B cell (primary cell): ENCODE data around the gene CRK. TPM values are rescaled to one million over a fixed set of nuclear protein-coding genes. Genes with fewer than 3 reads are reported as not detected.
"Not testable (repeated sequence)": the region's sequence is repeated elsewhere in the genome, so short reads cannot be mapped to it uniquely, and the experiment has no call there.

Source experiments
- ATAC-seq: fragments of 200-7000 bp; cut with Tn5 transposase; one replicate; pipeline ENCODE4 v1.10.0; 2021; ENCODE audit warnings: low read depth, mild to moderate bottlenecking, moderate number of reproducible peaks, moderate library complexity
- CTCF ChIA-PET: fragments of 350-600 bp; sonication (Branson Sonifier 250); formaldehyde crosslinking; loops from one replicate; lab custom pipeline; 2021; ENCODE audit warnings: antibody characterized with exemption, inconsistent platforms; lab: Charles Lee
- POLR2A ChIA-PET: fragments of 350-600 bp; sonication (Branson Sonifier 250); formaldehyde crosslinking; loops from one replicate; lab custom pipeline; 2021; ENCODE audit warnings: antibody characterized with exemption; lab: Charles Lee
- DNase-seq: peaks from one replicate; pipeline ENCODE4 v3.0.0; 2013
- H2AFZ ChIP-seq: 2 replicates; pipeline ENCODE4 v1.6.1; 2012; ENCODE audit warnings: mild to moderate bottlenecking, low read depth, low read length; ENCODE audit not compliant: insufficient read depth, poor library complexity, severe bottlenecking
- H3K27ac ChIP-seq, 2 donors: 1 replicate in 1 of 2; 2 replicates in 1 of 2; pipeline ENCODE4 v1.5.1; 2012 to 2013; ENCODE audit warnings: low read length in 2 of 2, mild to moderate bottlenecking in 2 of 2, moderate library complexity in 1 of 2
- H3K27me3 ChIP-seq, 4 experiments: fragments of 200-600 bp in 1 of 4; sonication (generic) in 1 of 4; replicated peaks in 1 of 4; 1 replicate in 2 of 4; 2 replicates in 2 of 4; pipeline versions ENCODE4 v1.6.1 to v1.7.0; 2013 to 2016; ENCODE audit warnings: low read length in 3 of 4, mild to moderate bottlenecking in 2 of 4, mixed read lengths in 1 of 4, moderate library complexity in 1 of 4; ENCODE audit not compliant: insufficient read depth in 4 of 4, control insufficient read depth in 3 of 4; ENCODE audit errors: control extremely low read depth in 1 of 4
- H3K36me3 ChIP-seq, 2 experiments: replicated peaks in 1 of 2; 1 replicate in 1 of 2; 2 replicates in 1 of 2; pipeline versions ENCODE4 v1.6.1 to v1.7.1; 2013; ENCODE audit warnings: low read length in 1 of 2; ENCODE audit not compliant: insufficient read depth in 2 of 2, control insufficient read depth in 1 of 2; ENCODE audit errors: control extremely low read depth in 1 of 2, extremely low read depth in 1 of 2
- H3K4me1 ChIP-seq, 2 donors: fragments of 200-600 bp in 1 of 2; sonication (generic) in 1 of 2; 1 replicate in 1 of 2; 2 replicates in 1 of 2; pipeline versions ENCODE4 v1.5.1 to v1.6.1; 2013 to 2017; ENCODE audit warnings: low read length in 2 of 2; ENCODE audit not compliant: control insufficient read depth in 2 of 2, insufficient read depth in 2 of 2
- H3K4me2 ChIP-seq: replicated peaks from 2 replicates; pipeline ENCODE3; 2012; ENCODE audit warnings: mild to moderate bottlenecking, low read depth, low read length; ENCODE audit not compliant: poor library complexity, severe bottlenecking
- H3K4me3 ChIP-seq, 5 experiments: fragments of 200-600 bp in 1 of 5; sonication (generic) in 1 of 5; 1 replicate in 3 of 5; 2 replicates in 2 of 5; pipeline versions ENCODE4 v1.5.1 to v1.7.0; 2011 to 2016; ENCODE audit warnings: low read length in 4 of 5, mild to moderate bottlenecking in 4 of 5, low read depth in 2 of 5, control low read depth in 1 of 5, moderate library complexity in 1 of 5; ENCODE audit not compliant: insufficient read depth in 1 of 5; ENCODE audit errors: control extremely low read depth in 1 of 5, extremely low read depth in 1 of 5
- H3K79me2 ChIP-seq: fragments of 200-600 bp; sonication (generic); one replicate; pipeline ENCODE4 v1.6.0; 2016; ENCODE audit warnings: low read length; ENCODE audit not compliant: control insufficient read depth, insufficient read depth
- H3K9ac ChIP-seq: fragments of 200-600 bp; sonication (generic); 2 replicates; pipeline ENCODE4 v1.6.1; 2017; ENCODE audit warnings: mild to moderate bottlenecking, low read length, moderate library complexity
- H3K9me3 ChIP-seq, 3 donors: one replicate each; pipeline versions ENCODE4 v1.6.1 to v1.7.1; 2013; ENCODE audit warnings: low read length in 2 of 3; ENCODE audit not compliant: control insufficient read depth in 2 of 3, insufficient read depth in 1 of 3; ENCODE audit errors: control extremely low read depth in 1 of 3
- H4K20me1 ChIP-seq: 2 replicates; pipeline ENCODE4 v1.6.0; 2012; ENCODE audit warnings: mild to moderate bottlenecking, low read length; ENCODE audit not compliant: insufficient read depth, control insufficient read depth, poor library complexity, severe bottlenecking
- H3K27ac Mint-ChIP-seq: one replicate; pipeline ENCODE4 v1.8.0; 2021; ENCODE audit warnings: mixed read lengths
- H3K27me3 Mint-ChIP-seq: one replicate; pipeline ENCODE4 v1.8.0; 2021; ENCODE audit warnings: mixed read lengths
- H3K4me1 Mint-ChIP-seq: one replicate; pipeline ENCODE4 v1.8.0; 2021; ENCODE audit warnings: mixed read lengths
- H3K4me3 Mint-ChIP-seq: one replicate; pipeline ENCODE4 v1.8.0; 2021; ENCODE audit warnings: mixed read lengths
- H3K9me3 Mint-ChIP-seq: one replicate; pipeline ENCODE4 v1.8.0; 2022; ENCODE audit warnings: mixed read lengths; ENCODE audit not compliant: insufficient read depth
- CTCF ChIP-seq: fragments of 200-600 bp; IDR thresholded peaks from one replicate; pipeline ENCODE4 v1.8.0; 2022; ENCODE audit warnings: antibody characterized with exemption, mild to moderate bottlenecking
- EZH2 ChIP-seq: IDR thresholded peaks from 2 replicates; pipeline ENCODE4 v1.6.1; 2012; ENCODE audit warnings: borderline replicate concordance, low read depth, mild to moderate bottlenecking, moderate library complexity, low read length; ENCODE audit not compliant: insufficient read depth, poor library complexity, severe bottlenecking
- WGBS: methylation state at CpG from one replicate; pipeline ENCODE4 v1.1.5; 2013; ENCODE audit warnings: missing lambda C conversion rate; ENCODE audit not compliant: insufficient coverage; 5-methylcytosine and 5-hydroxymethylcytosine counted together
- intact Hi-C: fragments of 100-400 bp; cut with micrococcal nuclease; formaldehyde crosslinking; loops from one replicate; pipeline ENCODE4 v1.10.0; 2022
- polyA plus RNA-seq: library from polyadenylated mRNA; depleted of rRNA; stranded (reverse); fragments of >200 nt; gene quantifications from 2 replicates; pipeline ENCODE4 v1.2.3, GENCODE V29; 2012
- total RNA-seq, 2 donors: library from RNA; stranded (reverse); fragments of 120-200 nt in 1 of 2; gene quantifications; 1 replicate in 1 of 2; 2 replicates in 1 of 2; pipeline versions ENCODE4 v1.2.3 to v1.2.4, GENCODE V29; 2013 to 2022

Gene CRK
- total and polyA plus RNA-seq, 2 donors (not counting 1 experiment from before 2014, with no cell fraction given) = 8.2 to 36.4 TPM

- Histone ChIP-seq H4K20me1 (peaks cover 54% of the 10 kb centered on the region), H3K4me3 (peak overlapping the region; percentile 75 to 94 (median 85)), H3K79me2 (peaks cover 76% of the 10 kb centered on the region), H2AFZ (no peak overlapping the region), H3K9me3 (peaks cover 0 to 4% (median 0%) of the 10 kb centered on the region in 3 donors), H3K4me1 (peaks cover 36 to 51% of the 10 kb centered on the region in 2 donors), H3K27ac (peak overlapping the region in 1 of 2 donors; percentile 94), H3K4me2 (peak overlapping the region; percentile 88), H3K27me3 (no peaks in the 10 kb centered on the region), H3K9ac (peak overlapping the region; percentile 81), H3K36me3 (peaks cover 3 to 5% of the 10 kb centered on the region in 2 experiments)
- peaks cover 47% of the 10 kb centered on the region for H3K4me1 Mint-ChIP-seq
- H3K27me3 Mint-ChIP-seq = no peaks in the 10 kb centered on the region
- POLR2A ChIA-PET = interaction anchor here (1.6 kb wide), 1 partner anchor 118 kb away, joined by 5 read pairs; the partner anchor contains the start of gene INPP5K
- intact Hi-C loops = loop anchor here (2.0 kb wide), 1 partner anchor 33 kb away; no protein-coding TSS in a partner anchor
- TF ChIP-seq EZH2 (no peak), CTCF (no peak)
- ATAC-seq = no peak
- CTCF ChIA-PET = interaction anchor here (1.2 to 1.9 kb wide), 4 partner anchors 9 to 118 kb away, joined by 4 to 17 read pairs (median 8); partner anchors contain the start of gene INPP5K
- no peaks in the 10 kb centered on the region for H3K9me3 Mint-ChIP-seq
- peak; percentile 48 for DNase-seq
- peak overlapping the region; percentile 100 for H3K4me3 Mint-ChIP-seq
- no CpG with 5 or more reads among the region's 2 CpGs for WGBS
- H3K27ac Mint-ChIP-seq = peak overlapping the region; percentile 43
Measured at GRCh38 chr17:1398028-1398427, 58.0 kb downstream of the CRK start.

- Mint-ChIP-seq H3K4me1 (peaks cover 62% of the 10 kb centered on the region), H3K4me3 (peak overlapping the region; percentile 29)
- Histone ChIP-seq H3K4me1 (peaks cover 53 to 70% of the 10 kb centered on the region in 2 donors), H4K20me1 (peaks cover 72% of the 10 kb centered on the region), H3K79me2 (peaks cover 95% of the 10 kb centered on the region)
- WGBS = 98% methylated on average over 17 of the region's 26 CpGs
- POLR2A ChIA-PET, H3K27ac ChIP-seq, H2AFZ ChIP-seq, H3K9me3 Mint-ChIP-seq, H3K4me2 ChIP-seq, H3K9ac ChIP-seq, H3K27me3 Mint-ChIP-seq, H3K36me3 ChIP-seq, H3K27ac Mint-ChIP-seq, intact Hi-C loops, H3K27me3 ChIP-seq, DNase-seq, H3K9me3 ChIP-seq, H3K4me3 ChIP-seq, ATAC-seq: not testable (repeated sequence)
- CTCF ChIA-PET = interaction anchor here (0.6 kb wide), 1 partner anchor 11 kb away, joined by 5 read pairs; no protein-coding TSS in a partner anchor
Measured at GRCh38 chr17:1395876-1396665, 60.0 kb downstream of the CRK start.
